H1 (cell line): Measurements from ENCODE around the gene SMG5. TPM values are rescaled to one million over a fixed set of nuclear protein-coding genes. Genes with fewer than 3 reads are reported as not detected.

Experiments used
- CTCF ChIA-PET: fragments of 300-600 bp; sonication (Branson Sonifier 250); formaldehyde crosslinking; loops from one replicate; lab custom pipeline; 2021; ENCODE audit not compliant: partially characterized antibody; lab: Charles Lee
- POLR2A ChIA-PET: fragments of 300-600 bp; sonication (Branson Sonifier 250); formaldehyde crosslinking; loops from one replicate; lab custom pipeline; 2021; ENCODE audit warnings: inconsistent platforms; ENCODE audit not compliant: partially characterized antibody; lab: Charles Lee
- DNase-seq, 2 experiments: peaks; one replicate each; pipeline versions ENCODE4 v3.0.0 to v3.0.0-alpha.2; 2010 to 2022; ENCODE audit warnings: low spot score in 2 of 2, low read depth in 1 of 2, mixed read lengths in 1 of 2
- FAIRE-seq: peaks from 2 replicates; lab custom pipeline; 2011; peaks lifted over from hg19 to GRCh38; lab: Jason Lieb, UNC
- H2AFZ ChIP-seq: 2 replicates; pipeline ENCODE4 v1.8.1; 2012; ENCODE audit warnings: low read length, inconsistent platforms
- H2AK5ac ChIP-seq: 2 replicates; pipeline ENCODE4 v1.6.1; 2013; ENCODE audit warnings: low read depth, low read length
- H2BK120ac ChIP-seq: replicated peaks from 2 replicates; pipeline ENCODE3; 2013; ENCODE audit warnings: low read depth, low read length, inconsistent platforms
- H2BK12ac ChIP-seq: 2 replicates; pipeline ENCODE4 v1.6.1; 2013; ENCODE audit warnings: low read depth, low read length
- H2BK15ac ChIP-seq: 2 replicates; pipeline ENCODE4 v1.6.1; 2013; ENCODE audit warnings: low read length
- H2BK20ac ChIP-seq: 2 replicates; pipeline ENCODE4 v1.6.1; 2013; ENCODE audit warnings: low read length
- H2BK5ac ChIP-seq: 2 replicates; pipeline ENCODE4 v1.6.1; 2013; ENCODE audit warnings: low read depth, low read length
- H3K14ac ChIP-seq: 2 replicates; pipeline ENCODE4 v1.6.1; 2013; ENCODE audit warnings: inconsistent platforms; ENCODE audit not compliant: insufficient read length
- H3K18ac ChIP-seq: 2 replicates; pipeline ENCODE4 v1.6.1; 2013; ENCODE audit warnings: low read length; ENCODE audit errors: extremely low read depth
- H3K23ac ChIP-seq: 2 replicates; pipeline ENCODE4 v1.6.1; 2013; ENCODE audit warnings: inconsistent platforms; ENCODE audit not compliant: insufficient read length
- H3K23me2 ChIP-seq: 2 replicates; pipeline ENCODE4 v1.6.1; 2013; ENCODE audit warnings: low read depth, low read length
- H3K27ac ChIP-seq: 2 replicates; pipeline ENCODE4 v1.6.1; 2011; ENCODE audit warnings: low read depth, low read length, inconsistent platforms
- H3K27me3 ChIP-seq, 4 experiments: replicated peaks in 1 of 4; 1 replicate in 1 of 4; 2 replicates in 3 of 4; pipeline versions ENCODE4 v1.6.1 to v1.8.1; 2011 to 2013; ENCODE audit warnings: low read length in 3 of 4, mild to moderate bottlenecking in 3 of 4, inconsistent platforms in 2 of 4, mixed read lengths in 2 of 4, moderate library complexity in 1 of 4; ENCODE audit not compliant: control insufficient read depth in 3 of 4, insufficient read depth in 3 of 4; ENCODE audit errors: extremely low read depth in 1 of 4
- H3K36me3 ChIP-seq, 4 experiments: 2 replicates each; pipeline versions ENCODE4 v1.6.1 to v1.8.1; 2011 to 2013; ENCODE audit warnings: mild to moderate bottlenecking in 4 of 4, low read length in 3 of 4, moderate library complexity in 2 of 4, control low read depth in 1 of 4, inconsistent platforms in 1 of 4; ENCODE audit not compliant: insufficient read depth in 4 of 4, control insufficient read depth in 2 of 4
- H3K4ac ChIP-seq: replicated peaks from 2 replicates; pipeline ENCODE3; 2013; ENCODE audit warnings: low read length, low read depth, mixed read lengths, inconsistent platforms; ENCODE audit not compliant: insufficient read length
- H3K4me1 ChIP-seq, 4 experiments: replicated peaks in 1 of 4; 1 replicate in 1 of 4; 2 replicates in 3 of 4; pipeline versions ENCODE4 v1.6.1 to v1.8.1; 2011 to 2013; ENCODE audit warnings: low read length in 3 of 4, inconsistent platforms in 2 of 4, mixed read lengths in 1 of 4; ENCODE audit not compliant: insufficient read depth in 4 of 4, control insufficient read depth in 3 of 4
- H3K4me2 ChIP-seq, 2 experiments: 2 replicates each; pipeline versions ENCODE4 v1.6.1 to v1.8.1; 2011 to 2013; ENCODE audit warnings: low read depth in 2 of 2, low read length in 2 of 2, control low read depth in 1 of 2, inconsistent platforms in 1 of 2, mild to moderate bottlenecking in 1 of 2; ENCODE audit not compliant: insufficient read depth in 1 of 2
- H3K4me3 ChIP-seq, 4 experiments: fragments of 200-600, 300-600 bp in 1 of 4; sonication (generic), shearing (Covaris generic), sonication (Bioruptor Twin) in 1 of 4; 2 replicates each; pipeline versions ENCODE4 v1.5.1 to v1.8.1; 2011 to 2016; ENCODE audit warnings: low read length in 4 of 4, low read depth in 3 of 4, control low read depth in 2 of 4, inconsistent platforms in 2 of 4, mild to moderate bottlenecking in 2 of 4, mixed read lengths in 1 of 4, moderate library complexity in 1 of 4; ENCODE audit not compliant: insufficient read depth in 2 of 4; ENCODE audit errors: extremely low read depth in 1 of 4
- H3K56ac ChIP-seq: replicated peaks from 2 replicates; pipeline ENCODE3; 2013; ENCODE audit warnings: low read depth, mild to moderate bottlenecking, mixed read lengths, low read length, inconsistent platforms; ENCODE audit not compliant: insufficient read length
- H3K79me1 ChIP-seq: 2 replicates; pipeline ENCODE4 v1.6.1; 2013; ENCODE audit warnings: low read depth, low read length, control low read depth
- H3K79me2 ChIP-seq, 2 experiments: 2 replicates each; pipeline versions ENCODE4 v1.6.1 to v1.8.1; 2012 to 2013; ENCODE audit warnings: low read length in 2 of 2, mild to moderate bottlenecking in 2 of 2, inconsistent platforms in 1 of 2; ENCODE audit not compliant: insufficient read depth in 2 of 2, control insufficient read depth in 1 of 2
- H3K9ac ChIP-seq, 4 experiments: replicated peaks in 1 of 4; 1 replicate in 1 of 4; 2 replicates in 3 of 4; pipeline versions ENCODE4 v1.6.1 to v1.8.1; 2011 to 2013; ENCODE audit warnings: low read depth in 3 of 4, low read length in 3 of 4, control low read depth in 2 of 4, mild to moderate bottlenecking in 2 of 4, moderate library complexity in 2 of 4, inconsistent platforms in 1 of 4; ENCODE audit errors: extremely low read depth in 1 of 4
- H3K9me3 ChIP-seq, 2 experiments: 2 replicates each; pipeline versions ENCODE4 v1.6.1 to v1.8.1; 2012 to 2013; ENCODE audit warnings: mild to moderate bottlenecking in 2 of 2, moderate library complexity in 2 of 2, control low read depth in 1 of 2, inconsistent platforms in 1 of 2, low read depth in 1 of 2, low read length in 1 of 2, mixed read lengths in 1 of 2; ENCODE audit not compliant: insufficient read depth in 2 of 2
- H4K20me1 ChIP-seq, 2 experiments: replicated peaks in 1 of 2; 2 replicates each; pipeline versions ENCODE3 to v1.8.1; 2011 to 2013; ENCODE audit warnings: inconsistent platforms in 2 of 2, low read length in 2 of 2, mild to moderate bottlenecking in 1 of 2; ENCODE audit not compliant: insufficient read depth in 2 of 2, control insufficient read depth in 1 of 2
- H4K5ac ChIP-seq: 2 replicates; pipeline ENCODE4 v1.6.1; 2013; ENCODE audit warnings: low read length, low read depth, mixed read lengths, inconsistent platforms; ENCODE audit not compliant: insufficient read length
- H4K8ac ChIP-seq: 2 replicates; pipeline ENCODE4 v1.8.0; 2013; ENCODE audit warnings: mild to moderate bottlenecking, moderate library complexity, low read length, inconsistent platforms; ENCODE audit not compliant: insufficient read depth; ENCODE audit errors: extremely low read depth
- H4K91ac ChIP-seq: replicated peaks from 2 replicates; pipeline ENCODE3; 2013; ENCODE audit warnings: low read length, mixed read lengths, inconsistent platforms; ENCODE audit not compliant: insufficient read length
- BACH1 ChIP-seq: IDR thresholded peaks from 2 replicates; pipeline ENCODE4 v1.6.1; 2012; ENCODE audit warnings: low read length, improper control_type of control experiment
- CEBPB ChIP-seq: IDR thresholded peaks from 2 replicates; pipeline ENCODE4 v1.6.1; 2012; ENCODE audit warnings: low read depth, low read length
- CREB1 ChIP-seq: IDR thresholded peaks from 2 replicates; pipeline ENCODE4 v1.6.1; 2012; ENCODE audit warnings: inconsistent platforms
- EP300 ChIP-seq, 2 experiments: IDR thresholded peaks; 1 replicate in 1 of 2; 2 replicates in 1 of 2; pipeline ENCODE4 v1.6.1; 2011 to 2012; ENCODE audit warnings: low read depth in 2 of 2, low read length in 2 of 2, mild to moderate bottlenecking in 2 of 2, borderline replicate concordance in 1 of 2, inconsistent platforms in 1 of 2, moderate library complexity in 1 of 2
- GABPA ChIP-seq: IDR thresholded peaks from 2 replicates; pipeline ENCODE4 v1.6.1; 2011; ENCODE audit warnings: mild to moderate bottlenecking, low read length, moderate library complexity, borderline replicate concordance; ENCODE audit not compliant: insufficient read depth
- HDAC2 ChIP-seq, 2 experiments: fragments of 300-600 bp in 1 of 2; sonication (generic) in 1 of 2; IDR thresholded peaks; 2 replicates each; pipeline ENCODE4 v1.6.1; 2011 to 2012; ENCODE audit warnings: low read depth in 2 of 2, low read length in 2 of 2, mild to moderate bottlenecking in 2 of 2, moderate library complexity in 2 of 2, borderline replicate concordance in 1 of 2, inconsistent platforms in 1 of 2
- JUN ChIP-seq: IDR thresholded peaks from 2 replicates; pipeline ENCODE4 v1.6.1; 2011; ENCODE audit warnings: low read depth, mild to moderate bottlenecking, improper control_type of control experiment, low read length
- KDM4A ChIP-seq: IDR thresholded peaks from one replicate; pipeline ENCODE4 v1.7.1; 2012; ENCODE audit warnings: low read depth, mild to moderate bottlenecking, moderate library complexity, low read length, inconsistent platforms; ENCODE audit not compliant: severe bottlenecking
- RAD21 ChIP-seq, 2 experiments: IDR thresholded peaks in 1 of 2; conservative IDR thresholded peaks in 1 of 2; 2 replicates each; pipeline ENCODE4 v1.6.1; 2011; ENCODE audit warnings: low read depth in 2 of 2, low read length in 2 of 2, improper control_type of control experiment in 1 of 2, inconsistent platforms in 1 of 2, mild to moderate bottlenecking in 1 of 2, moderate library complexity in 1 of 2
- RFX5 ChIP-seq: IDR thresholded peaks from 2 replicates; pipeline ENCODE4 v1.6.1; 2011; ENCODE audit warnings: low read depth, low read length, improper control_type of control experiment, borderline replicate concordance
- SRF ChIP-seq: IDR thresholded peaks from 2 replicates; pipeline ENCODE4 v1.6.1; 2011; ENCODE audit warnings: mild to moderate bottlenecking, low read depth, low read length, moderate library complexity
- whole genome bisulfite sequencing, 2 experiments: shearing (Covaris generic) in 1 of 2; methylation state at CpG; one replicate each; pipeline versions ENCODE4 v1.1.6 to v1.1.7; 2013 to 2015; ENCODE audit warnings: low lambda C conversion rate in 2 of 2, mixed read lengths in 2 of 2, inconsistent platforms in 1 of 2, low coverage in 1 of 2, missing lambda C conversion rate in 1 of 2; ENCODE audit not compliant: insufficient replicate concordance in 2 of 2, insufficient coverage in 1 of 2, insufficient read length in 1 of 2; ENCODE audit errors: extremely low coverage in 1 of 2, missing lambda C conversion rate in 1 of 2; 5-methylcytosine and 5-hydroxymethylcytosine counted together
- polyA plus RNA-seq, 7 experiments: library from polyadenylated mRNA; depleted of rRNA in 3 of 7; stranded (reverse) in 5 of 7; unstranded in 2 of 7; fragments of >200 nt in 5 of 7; fragments of 200-250 nt in 2 of 7; gene quantifications; 1 replicate in 5 of 7; 2 replicates in 1 of 7; 4 replicates in 1 of 7; pipeline versions ENCODE4 v1.2.1 to v1.2.3, GENCODE V29; 2011 to 2013; ENCODE audit warnings: missing spikeins in 2 of 7, mixed read lengths in 2 of 7
- total RNA-seq: library from RNA; stranded (reverse); fragmentation: NEBNext Ultra II Directional; extraction: Animal tissue kit (Norgen Biotek cat#: 25700); gene quantifications from 2 replicates; pipeline ENCODE4 v1.2.1, GENCODE V29; 2021
- TF ChIP-seq, protein P1 (sequence below): IDR thresholded peaks from 2 replicates; pipeline ENCODE4 v1.6.1; 2012; ENCODE audit warnings: low read length, inconsistent platforms

The SMG5 gene
- total and polyA plus RNA-seq, 2 of the 8 experiments (the other 6 are each of a cell fraction or from before 2014, with no cell fraction given), result 32.7 to 98.0 TPM

DNA sequence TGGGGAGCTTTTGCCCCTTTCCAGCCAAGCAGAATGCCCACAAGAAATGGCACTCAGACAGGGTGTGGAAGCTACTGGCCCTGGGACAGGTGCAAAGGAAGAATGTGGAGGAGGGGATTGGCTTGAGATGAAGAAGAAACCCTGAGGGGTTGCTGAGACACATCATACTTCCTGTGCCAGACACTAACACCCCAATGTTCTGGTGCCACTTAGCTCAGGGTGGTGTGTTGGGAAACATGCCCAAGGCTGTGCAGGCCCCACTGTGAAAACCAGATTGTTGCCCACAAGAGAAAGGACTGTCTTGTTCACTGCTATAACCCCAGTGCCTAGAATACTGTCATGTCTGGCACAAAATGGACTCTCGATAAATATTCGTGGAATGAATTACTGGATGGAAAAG lies 24.9 kb downstream of the SMG5 start:
- Histone ChIP-seq H3K56ac (no peak overlapping the region), H3K14ac (no peak overlapping the region), H3K4me2 (no peak overlapping the region), H3K27me3 (no peaks in the 10 kb centered on the region), H2BK15ac (no peak overlapping the region), H3K79me1 (no peaks in the 10 kb centered on the region; the same call in 1 of the 2 replicates), H3K4me1 (no peaks in the 10 kb centered on the region), H2BK12ac (no peak overlapping the region), H4K8ac (no peak overlapping the region), H4K91ac (no peak overlapping the region), H3K9me3 (no peaks in the 10 kb centered on the region), H2AK5ac (no peak overlapping the region), H3K23me2 (no peaks in the 10 kb centered on the region), H3K18ac (no peak overlapping the region), H3K4ac (no peak overlapping the region), H2BK120ac (no peak overlapping the region), H3K4me3 (no peak overlapping the region), H3K9ac (no peak overlapping the region), H3K79me2 (no peaks in the 10 kb centered on the region), H2AFZ (no peak overlapping the region), H3K23ac (no peak overlapping the region), H3K27ac (no peak overlapping the region), H4K20me1 (peaks cover 0 to 3% of the 10 kb centered on the region in 2 experiments), H4K5ac (no peak overlapping the region), H2BK20ac (no peak overlapping the region), H2BK5ac (no peak overlapping the region), H3K36me3 (peaks cover 48 to 82% (median 72%) of the 10 kb centered on the region in 4 experiments)
- ChIA-PET CTCF (interaction anchor here (0.6 to 47.2 kb wide), 5 partner anchors 11 to 117 kb away, joined by 3 to 1265 read pairs (median 4); partner anchors contain the start of gene SEMA4A), POLR2A (interaction anchor here (1.3 to 4.3 kb wide), 4 partner anchors 11 to 28 kb away, joined by 3 to 19 read pairs (median 7); no protein-coding TSS in a partner anchor)
- FAIRE-seq (no peak), DNase-seq (no peak)
- WGBS, 2 experiments, result 100% methylated on average over 2 of the region's 2 CpGs; no CpG with 5 or more reads in 1 of the 2 experiments
- TF ChIP-seq, protein P1, sequence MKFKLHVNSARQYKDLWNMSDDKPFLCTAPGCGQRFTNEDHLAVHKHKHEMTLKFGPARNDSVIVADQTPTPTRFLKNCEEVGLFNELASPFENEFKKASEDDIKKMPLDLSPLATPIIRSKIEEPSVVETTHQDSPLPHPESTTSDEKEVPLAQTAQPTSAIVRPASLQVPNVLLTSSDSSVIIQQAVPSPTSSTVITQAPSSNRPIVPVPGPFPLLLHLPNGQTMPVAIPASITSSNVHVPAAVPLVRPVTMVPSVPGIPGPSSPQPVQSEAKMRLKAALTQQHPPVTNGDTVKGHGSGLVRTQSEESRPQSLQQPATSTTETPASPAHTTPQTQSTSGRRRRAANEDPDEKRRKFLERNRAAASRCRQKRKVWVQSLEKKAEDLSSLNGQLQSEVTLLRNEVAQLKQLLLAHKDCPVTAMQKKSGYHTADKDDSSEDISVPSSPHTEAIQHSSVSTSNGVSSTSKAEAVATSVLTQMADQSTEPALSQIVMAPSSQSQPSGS, result no peak
- TF ChIP-seq CEBPB (no peak), RFX5 (no peak), EP300 (IDR thresholded peaks at IDR 0.05; ENCODE audit: borderline replicate concordance in 1 of 2, low read depth in 2 of 2, low read length in 2 of 2) (no peak), KDM4A (no peak), CREB1 (no peak), HDAC2 (IDR thresholded peaks at IDR 0.05; ENCODE audit: borderline replicate concordance in 1 of 2, low read depth in 2 of 2, low read length in 2 of 2) (no peak), BACH1 (no peak), JUN (no peak), SRF (no peak), GABPA (no peak), RAD21 (IDR thresholded peaks at IDR 0.05 in 1 of 2, conservative IDR thresholded peaks at IDR 0.05 in 1 of 2; ENCODE audit: low read depth in 2 of 2, low read length in 2 of 2) (no peak)
